Measurements from ENCODE around the gene DPYD. TPM values are rescaled to one million over a fixed set of nuclear protein-coding genes. Genes with fewer than 3 reads are reported as not detected.

The DPYD gene
- polyA plus RNA-seq, 1 of the 3 experiments (the other 2 are of a cell fraction): 23.0 TPM

DNA sequence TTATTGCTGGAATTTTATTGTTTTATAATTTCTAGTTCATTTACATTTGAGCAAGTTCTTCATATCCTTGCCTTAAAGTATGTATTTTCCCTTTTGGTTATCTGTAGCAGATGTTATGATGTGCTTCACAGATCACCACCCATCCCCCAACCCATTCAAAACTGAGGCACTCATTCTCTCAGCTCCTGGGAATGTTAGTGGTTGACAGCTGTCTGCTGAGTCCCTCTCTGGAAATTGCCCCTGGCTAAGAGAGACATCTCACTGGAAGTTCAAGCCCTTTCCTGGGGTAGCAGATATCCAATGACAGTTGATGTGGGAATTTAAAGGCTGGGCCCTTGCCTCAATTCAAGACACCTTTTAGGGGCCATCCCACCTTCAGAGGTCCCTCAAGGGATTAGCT lies 4.3 kb upstream of the DPYD start:
- no peaks in the 10 kb centered on the region for H3K27me3 ChIP-seq (ENCODE audit: insufficient read depth)
- no peaks in the 10 kb centered on the region for H3K9me3 ChIP-seq
- TF ChIP-seq TCF12 (IDR thresholded peaks at IDR 0.05) (no peak), IRF3 (IDR thresholded peaks at IDR 0.05; ENCODE audit: low read depth, low read length) (no peak), EZH2phosphoT487 (IDR thresholded peaks at IDR 0.05; ENCODE audit: borderline replicate concordance, low read depth) (no peak), SMC3 (IDR thresholded peaks at IDR 0.05; ENCODE audit: low read depth, low read length) (no peak), ELF1 (IDR thresholded peaks at IDR 0.05) (no peak), CHD2 (IDR thresholded peaks at IDR 0.05; ENCODE audit: low read length, partially characterized antibody) (no peak), YY1 (IDR thresholded peaks at IDR 0.05; ENCODE audit: low read depth) (no peak), GATA2 (CRISPR knock-in tag; IDR thresholded peaks at IDR 0.05) (no peak)
- TF ChIP-seq, protein P1, sequence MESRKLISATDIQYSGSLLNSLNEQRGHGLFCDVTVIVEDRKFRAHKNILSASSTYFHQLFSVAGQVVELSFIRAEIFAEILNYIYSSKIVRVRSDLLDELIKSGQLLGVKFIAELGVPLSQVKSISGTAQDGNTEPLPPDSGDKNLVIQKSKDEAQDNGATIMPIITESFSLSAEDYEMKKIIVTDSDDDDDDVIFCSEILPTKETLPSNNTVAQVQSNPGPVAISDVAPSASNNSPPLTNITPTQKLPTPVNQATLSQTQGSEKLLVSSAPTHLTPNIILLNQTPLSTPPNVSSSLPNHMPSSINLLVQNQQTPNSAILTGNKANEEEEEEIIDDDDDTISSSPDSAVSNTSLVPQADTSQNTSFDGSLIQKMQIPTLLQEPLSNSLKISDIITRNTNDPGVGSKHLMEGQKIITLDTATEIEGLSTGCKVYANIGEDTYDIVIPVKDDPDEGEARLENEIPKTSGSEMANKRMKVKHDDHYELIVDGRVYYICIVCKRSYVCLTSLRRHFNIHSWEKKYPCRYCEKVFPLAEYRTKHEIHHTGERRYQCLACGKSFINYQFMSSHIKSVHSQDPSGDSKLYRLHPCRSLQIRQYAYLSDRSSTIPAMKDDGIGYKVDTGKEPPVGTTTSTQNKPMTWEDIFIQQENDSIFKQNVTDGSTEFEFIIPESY (IDR thresholded peaks at IDR 0.05; ENCODE audit: borderline replicate concordance, low read depth): no peak
- H3K9me2 ChIP-seq: no peaks in the 10 kb centered on the region
- no peak for DNase-seq
- no peak overlapping the region for H3K4me3 ChIP-seq (ENCODE audit: low read depth in 2 of 2, low read length in 1 of 2)
- POLR2A ChIA-PET: no interaction called here
- H4K20me1 ChIP-seq (ENCODE audit: insufficient read depth): no peaks in the 10 kb centered on the region
- CTCF ChIA-PET: no interaction called here
- peaks cover 6% of the 10 kb centered on the region for H3K79me2 ChIP-seq (ENCODE audit: insufficient read depth)
- no peak overlapping the region for H3K4me2 ChIP-seq
- no peaks in the 10 kb centered on the region for H3K36me3 ChIP-seq (replicated peaks in 1 of 2; ENCODE audit: control insufficient read depth in 1 of 2, insufficient read depth in 2 of 2, low read length in 1 of 2)
- peaks cover 20% of the 10 kb centered on the region for H3F3A ChIP-seq (replicated peaks; ENCODE audit: insufficient read depth)
- H3K27ac ChIP-seq (ENCODE audit: low read depth in 2 of 2, low read length in 1 of 2): no peak overlapping the region
- no peak overlapping the region for H2AFZ ChIP-seq (ENCODE audit: low read depth)
- no peak overlapping the region for H3K9ac ChIP-seq
- peaks cover 2 to 4% of the 10 kb centered on the region in 2 experiments; a peak in 2 of 4 replicates for H3K4me1 ChIP-seq (ENCODE audit: control insufficient read depth in 1 of 2, insufficient read depth in 2 of 2, low read depth in 1 of 2, low read length in 1 of 2)

- Histone ChIP-seq H3F3A (replicated peaks; ENCODE audit: insufficient read depth) (peaks cover 18% of the 10 kb centered on the region), H3K27me3 (ENCODE audit: insufficient read depth) (no peaks in the 10 kb centered on the region), H3K9me3 (no peaks in the 10 kb centered on the region), H3K4me3 (ENCODE audit: low read depth in 2 of 2, low read length in 1 of 2) (no peak overlapping the region), H3K4me2 (no peak overlapping the region), H3K9me2 (no peaks in the 10 kb centered on the region), H3K9ac (no peak overlapping the region), H3K27ac (ENCODE audit: low read depth in 2 of 2, low read length in 1 of 2) (no peak overlapping the region), H4K20me1 (ENCODE audit: insufficient read depth) (no peaks in the 10 kb centered on the region), H3K4me1 (ENCODE audit: control insufficient read depth in 1 of 2, insufficient read depth in 2 of 2, low read depth in 1 of 2, low read length in 1 of 2) (peaks cover 2 to 4% of the 10 kb centered on the region in 2 experiments; a peak in 2 of 4 replicates), H2AFZ (ENCODE audit: low read depth) (no peak overlapping the region), H3K79me2 (ENCODE audit: insufficient read depth) (peaks cover 19% of the 10 kb centered on the region), H3K36me3 (replicated peaks in 1 of 2; ENCODE audit: control insufficient read depth in 1 of 2, insufficient read depth in 2 of 2, low read length in 1 of 2) (peaks cover 0 to 1% of the 10 kb centered on the region in 2 experiments)
- CTCF ChIA-PET: no interaction called here
- TF ChIP-seq CHD2 (IDR thresholded peaks at IDR 0.05; ENCODE audit: low read length, partially characterized antibody) (no peak), RFX5 (IDR thresholded peaks at IDR 0.05; ENCODE audit: low read length) (no peak), RXRA (IDR thresholded peaks at IDR 0.05; ENCODE audit: borderline replicate concordance, low read depth) (no peak), POLR2AphosphoS5 (IDR thresholded peaks at IDR 0.05; ENCODE audit: low read depth, low read length) (no peak), RCOR1 (IDR thresholded peaks at IDR 0.05; ENCODE audit: low read length) (no peak), MXI1 (IDR thresholded peaks at IDR 0.05; ENCODE audit: low read depth, low read length) (no peak), RAD21 (IDR thresholded peaks at IDR 0.05; ENCODE audit: low read length) (no peak), IRF3 (IDR thresholded peaks at IDR 0.05; ENCODE audit: low read depth, low read length) (no peak), EZH2phosphoT487 (IDR thresholded peaks at IDR 0.05; ENCODE audit: borderline replicate concordance, low read depth) (no peak), TCF12 (IDR thresholded peaks at IDR 0.05) (no peak), GATA2 (CRISPR knock-in tag; IDR thresholded peaks at IDR 0.05) (no peak), NFIC (IDR thresholded peaks at IDR 0.05; ENCODE audit: borderline replicate concordance) (no peak), PBX3 (IDR thresholded peaks at IDR 0.05) (no peak)
- TF ChIP-seq, protein P1 (IDR thresholded peaks at IDR 0.05; ENCODE audit: borderline replicate concordance, low read depth): no peak
- TF ChIP-seq, protein P2, sequence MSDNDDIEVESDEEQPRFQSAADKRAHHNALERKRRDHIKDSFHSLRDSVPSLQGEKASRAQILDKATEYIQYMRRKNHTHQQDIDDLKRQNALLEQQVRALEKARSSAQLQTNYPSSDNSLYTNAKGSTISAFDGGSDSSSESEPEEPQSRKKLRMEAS (IDR thresholded peaks at IDR 0.05; ENCODE audit: low read depth): no peak
- 92% methylated on average over 2 of the region's 2 CpGs for WGBS (ENCODE audit: low lambda C conversion rate)
- no peak for DNase-seq
- POLR2A ChIA-PET: no interaction called here
Measured at GRCh38 chr1:97923811-97924210, 3.0 kb upstream of the DPYD start.
